ENCODE measurements around the gene RNASE11. TPM values are rescaled to one million over a fixed set of nuclear protein-coding genes. Genes with fewer than 3 reads are reported as not detected.

The RNASE11 gene
- total and polyA plus RNA-seq, 2 donors (not counting 1 experiment from before 2014, with no cell fraction given), result not detected

DNA sequence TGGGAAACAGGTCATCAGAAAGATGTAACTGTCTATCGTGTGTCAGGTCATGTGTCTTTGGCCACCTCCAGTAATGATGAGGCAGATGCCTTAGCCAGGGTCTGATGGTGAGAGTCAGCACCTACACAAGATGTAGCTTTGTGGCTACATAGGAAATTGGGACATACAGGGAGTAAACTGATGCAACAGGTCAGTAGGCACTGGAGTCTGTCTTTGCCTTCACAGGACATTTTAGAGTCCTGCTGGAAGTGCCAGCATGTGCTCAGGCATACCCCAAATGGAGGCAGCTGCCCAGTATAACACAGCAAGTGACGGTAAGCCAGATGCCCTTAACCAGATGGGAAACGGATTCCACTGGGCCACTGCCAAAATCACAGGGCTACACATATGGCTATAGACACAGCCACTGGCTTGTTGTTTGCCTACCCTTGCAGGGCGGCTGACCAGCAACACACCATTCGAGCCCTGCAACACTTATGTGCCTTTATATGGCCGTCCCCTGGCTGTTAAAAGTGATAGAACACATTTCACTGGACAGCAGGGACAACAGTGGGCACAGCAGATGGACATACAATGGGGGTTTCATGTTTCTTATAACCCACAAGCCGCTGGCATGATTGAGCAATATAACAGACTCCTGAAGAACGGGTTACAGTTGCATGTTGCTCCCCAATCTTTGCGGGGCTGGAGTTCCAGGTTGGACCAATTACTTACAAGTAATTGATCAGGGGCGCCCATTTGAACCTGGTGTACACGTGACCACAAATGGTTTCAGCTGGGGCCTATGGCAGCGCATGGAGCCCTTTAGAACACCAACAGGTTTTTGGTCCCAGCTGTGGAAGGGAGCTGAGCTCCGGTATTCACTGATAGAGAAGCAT lies 16.3 kb upstream of the RNASE11 start:
- intact Hi-C loops (cut with micrococcal nuclease), result no loop called here
- no peak overlapping the region for H3K4me3 Mint-ChIP-seq
- no peaks in the 10 kb centered on the region for H3K9me3 Mint-ChIP-seq (ENCODE audit: insufficient read depth)
- H3K27me3 ChIP-seq (replicated peaks in 1 of 4; ENCODE audit: control extremely low read depth in 1 of 4, control insufficient read depth in 3 of 4, insufficient read depth in 4 of 4, low read length in 3 of 4), result no peaks in the 10 kb centered on the region
- H3K27ac Mint-ChIP-seq, result no peak overlapping the region
- no peak overlapping the region for H2AFZ ChIP-seq (ENCODE audit: insufficient read depth, low read depth, low read length, poor library complexity, severe bottlenecking)
- no peak overlapping the region for H3K9ac ChIP-seq (ENCODE audit: low read length)
- no peaks in the 10 kb centered on the region for H4K20me1 ChIP-seq (ENCODE audit: control insufficient read depth, insufficient read depth, low read length, poor library complexity, severe bottlenecking)
- ChIA-PET POLR2A (interaction anchor here (0.5 kb wide), 1 partner anchor 9 kb away, joined by 3 read pairs; no protein-coding TSS in a partner anchor), CTCF (interaction anchor here (8.9 kb wide), 1 partner anchor 275 kb away, joined by 215 read pairs; the partner anchor contains the start of gene CCNB1IP1)
- H3K79me2 ChIP-seq (ENCODE audit: control insufficient read depth, insufficient read depth, low read length), result no peaks in the 10 kb centered on the region
- TF ChIP-seq, protein P1, sequence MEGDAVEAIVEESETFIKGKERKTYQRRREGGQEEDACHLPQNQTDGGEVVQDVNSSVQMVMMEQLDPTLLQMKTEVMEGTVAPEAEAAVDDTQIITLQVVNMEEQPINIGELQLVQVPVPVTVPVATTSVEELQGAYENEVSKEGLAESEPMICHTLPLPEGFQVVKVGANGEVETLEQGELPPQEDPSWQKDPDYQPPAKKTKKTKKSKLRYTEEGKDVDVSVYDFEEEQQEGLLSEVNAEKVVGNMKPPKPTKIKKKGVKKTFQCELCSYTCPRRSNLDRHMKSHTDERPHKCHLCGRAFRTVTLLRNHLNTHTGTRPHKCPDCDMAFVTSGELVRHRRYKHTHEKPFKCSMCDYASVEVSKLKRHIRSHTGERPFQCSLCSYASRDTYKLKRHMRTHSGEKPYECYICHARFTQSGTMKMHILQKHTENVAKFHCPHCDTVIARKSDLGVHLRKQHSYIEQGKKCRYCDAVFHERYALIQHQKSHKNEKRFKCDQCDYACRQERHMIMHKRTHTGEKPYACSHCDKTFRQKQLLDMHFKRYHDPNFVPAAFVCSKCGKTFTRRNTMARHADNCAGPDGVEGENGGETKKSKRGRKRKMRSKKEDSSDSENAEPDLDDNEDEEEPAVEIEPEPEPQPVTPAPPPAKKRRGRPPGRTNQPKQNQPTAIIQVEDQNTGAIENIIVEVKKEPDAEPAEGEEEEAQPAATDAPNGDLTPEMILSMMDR (IDR thresholded peaks at IDR 0.05), result no peak
- no peak for TF ChIP-seq EZH2 (IDR thresholded peaks at IDR 0.05; ENCODE audit: borderline replicate concordance, insufficient read depth, low read depth, low read length, poor library complexity, severe bottlenecking)
- no peak for ATAC-seq (ENCODE audit: low read depth)
- H3K4me1 ChIP-seq (ENCODE audit: control insufficient read depth in 2 of 2, insufficient read depth in 2 of 2, low read length in 2 of 2), result peaks cover 0 to under 1% of the 10 kb centered on the region in 2 donors
- 95% methylated on average over 12 of the region's 13 CpGs for WGBS (ENCODE audit: insufficient coverage)
- H3K9me3 ChIP-seq (ENCODE audit: control extremely low read depth in 1 of 3, control insufficient read depth in 2 of 3, insufficient read depth in 1 of 3, low read length in 2 of 3), result no peaks in the 10 kb centered on the region
- no peaks in the 10 kb centered on the region for H3K36me3 ChIP-seq (replicated peaks in 1 of 2; ENCODE audit: control extremely low read depth in 1 of 2, control insufficient read depth in 1 of 2, extremely low read depth in 1 of 2, insufficient read depth in 2 of 2, low read length in 1 of 2)
- no peak overlapping the region for H3K4me2 ChIP-seq (replicated peaks; ENCODE audit: low read depth, low read length, poor library complexity, severe bottlenecking)
- no peaks in the 10 kb centered on the region for H3K27me3 Mint-ChIP-seq
- peaks cover 2% of the 10 kb centered on the region for H3K4me1 Mint-ChIP-seq
- H3K4me3 ChIP-seq (ENCODE audit: control extremely low read depth in 1 of 5, extremely low read depth in 1 of 5, insufficient read depth in 1 of 5, low read depth in 2 of 5, low read length in 4 of 5), result no peak overlapping the region
- no peak overlapping the region for H3K27ac ChIP-seq (ENCODE audit: low read length in 2 of 2)
- no peak for DNase-seq

DNA sequence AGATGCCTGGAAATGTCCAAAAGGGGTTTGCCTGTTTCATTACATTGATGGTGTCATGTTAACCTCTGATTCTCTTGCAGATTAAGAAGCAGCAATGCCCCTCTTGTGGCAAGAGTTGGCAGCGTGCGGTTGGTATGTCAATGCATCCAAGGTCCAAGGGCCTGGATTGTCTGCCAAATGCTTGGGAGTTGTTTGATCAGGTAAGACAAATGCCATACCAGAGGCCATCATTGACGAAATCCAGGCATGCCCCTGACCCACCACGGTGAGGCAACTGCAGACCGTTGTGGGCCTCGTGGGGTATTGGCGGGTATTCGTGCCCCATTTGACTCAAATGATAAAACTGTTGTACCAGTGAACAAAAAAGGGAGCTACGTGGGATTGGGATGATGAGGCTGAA lies 14.8 kb upstream of the RNASE11 start:
- H3K27me3 ChIP-seq (replicated peaks in 1 of 4; ENCODE audit: control extremely low read depth in 1 of 4, control insufficient read depth in 3 of 4, insufficient read depth in 4 of 4, low read length in 3 of 4), result no peaks in the 10 kb centered on the region
- no peaks in the 10 kb centered on the region for H3K4me1 ChIP-seq (ENCODE audit: control insufficient read depth in 2 of 2, insufficient read depth in 2 of 2, low read length in 2 of 2)
- ATAC-seq (ENCODE audit: low read depth) (no peak), DNase-seq (no peak)
- ChIA-PET CTCF (no interaction called here), POLR2A (no interaction called here)
- Mint-ChIP-seq H3K27me3 (no peaks in the 10 kb centered on the region), H3K27ac (no peak overlapping the region), H3K4me3 (no peak overlapping the region), H3K9me3 (ENCODE audit: insufficient read depth) (no peaks in the 10 kb centered on the region), H3K4me1 (no peaks in the 10 kb centered on the region)
- no peak overlapping the region for H2AFZ ChIP-seq (ENCODE audit: insufficient read depth, low read depth, low read length, poor library complexity, severe bottlenecking)
- no peak overlapping the region for H3K9ac ChIP-seq (ENCODE audit: low read length)
- 95% methylated on average over 8 of the region's 9 CpGs for WGBS (ENCODE audit: insufficient coverage)
- H3K4me3 ChIP-seq (ENCODE audit: control extremely low read depth in 1 of 5, extremely low read depth in 1 of 5, insufficient read depth in 1 of 5, low read depth in 2 of 5, low read length in 4 of 5), result no peak overlapping the region
- no peaks in the 10 kb centered on the region for H4K20me1 ChIP-seq (ENCODE audit: control insufficient read depth, insufficient read depth, low read length, poor library complexity, severe bottlenecking)
- intact Hi-C loops (cut with micrococcal nuclease), result no loop called here
- H3K79me2 ChIP-seq (ENCODE audit: control insufficient read depth, insufficient read depth, low read length), result no peaks in the 10 kb centered on the region
- TF ChIP-seq EZH2 (IDR thresholded peaks at IDR 0.05; ENCODE audit: borderline replicate concordance, insufficient read depth, low read depth, low read length, poor library complexity, severe bottlenecking), result no peak
- TF ChIP-seq, protein P1 (IDR thresholded peaks at IDR 0.05), result no peak
- H3K36me3 ChIP-seq (replicated peaks in 1 of 2; ENCODE audit: control extremely low read depth in 1 of 2, control insufficient read depth in 1 of 2, extremely low read depth in 1 of 2, insufficient read depth in 2 of 2, low read length in 1 of 2), result no peaks in the 10 kb centered on the region
- H3K4me2 ChIP-seq (replicated peaks; ENCODE audit: low read depth, low read length, poor library complexity, severe bottlenecking), result no peak overlapping the region
- H3K27ac ChIP-seq (ENCODE audit: low read length in 2 of 2), result no peak overlapping the region
- H3K9me3 ChIP-seq (ENCODE audit: control extremely low read depth in 1 of 3, control insufficient read depth in 2 of 3, insufficient read depth in 1 of 3, low read length in 2 of 3), result no peaks in the 10 kb centered on the region
